SK-MEL-5 (cell line): Measurements from ENCODE around the gene KLHDC7A. TPM values are rescaled to one million over a fixed set of nuclear protein-coding genes. Genes with fewer than 3 reads are reported as not detected.
"Not testable (repeated sequence)": the region's sequence is repeated elsewhere in the genome, so short reads cannot be mapped to it uniquely, and the experiment has no call there.

Experiments
- DNase-seq: peaks from one replicate; pipeline ENCODE4 v3.0.0-alpha.2; 2016; ENCODE audit warnings: low read depth, low spot score
- in situ Hi-C: cut with HindIII; loops from 2 replicates; pipeline ENCODE4 v1.10.0; 2016; ENCODE audit warnings: low sequenced_read_pairs, high pct_unique_total_duplicates, low pct_unique_long_range_greater_than_20kb
- polyA plus RNA-seq, 2 experiments: library from polyadenylated mRNA; depleted of rRNA; stranded (reverse); fragments of >200 nt; gene quantifications; 2 replicates each; pipeline ENCODE4 v1.2.3, GENCODE V29; 2015
- total RNA-seq: library from RNA; depleted of rRNA; stranded (reverse); fragments of >200 nt; shearing (Covaris generic); gene quantifications from 2 replicates; pipeline ENCODE4 v1.2.3, GENCODE V29; 2014; rRNA removed

Gene KLHDC7A
- total RNA-seq = not detected in 2 replicates
- not detected in 2 replicates for polyA plus RNA-seq (2015; cell fraction: cytosol; rRNA removed)
- polyA plus RNA-seq (2015; cell fraction: nucleus; rRNA removed) = not detected in 2 replicates

- in situ Hi-C loops = no loop called here
- DNase-seq = no peak
Observed at GRCh38 chr1:18480315-18481189, at the start of gene KLHDC7A. Gene KLHDC7A, plus strand, starts transcription at chr1:18480930. Its CDS starts 52 bp downstream, at chr1:18480982.

GRCh38 chr1:18434041-18434440, 46.7 kb upstream of the KLHDC7A start:
- DNase-seq = no peak
- in situ Hi-C loops = no loop called here

DNA sequence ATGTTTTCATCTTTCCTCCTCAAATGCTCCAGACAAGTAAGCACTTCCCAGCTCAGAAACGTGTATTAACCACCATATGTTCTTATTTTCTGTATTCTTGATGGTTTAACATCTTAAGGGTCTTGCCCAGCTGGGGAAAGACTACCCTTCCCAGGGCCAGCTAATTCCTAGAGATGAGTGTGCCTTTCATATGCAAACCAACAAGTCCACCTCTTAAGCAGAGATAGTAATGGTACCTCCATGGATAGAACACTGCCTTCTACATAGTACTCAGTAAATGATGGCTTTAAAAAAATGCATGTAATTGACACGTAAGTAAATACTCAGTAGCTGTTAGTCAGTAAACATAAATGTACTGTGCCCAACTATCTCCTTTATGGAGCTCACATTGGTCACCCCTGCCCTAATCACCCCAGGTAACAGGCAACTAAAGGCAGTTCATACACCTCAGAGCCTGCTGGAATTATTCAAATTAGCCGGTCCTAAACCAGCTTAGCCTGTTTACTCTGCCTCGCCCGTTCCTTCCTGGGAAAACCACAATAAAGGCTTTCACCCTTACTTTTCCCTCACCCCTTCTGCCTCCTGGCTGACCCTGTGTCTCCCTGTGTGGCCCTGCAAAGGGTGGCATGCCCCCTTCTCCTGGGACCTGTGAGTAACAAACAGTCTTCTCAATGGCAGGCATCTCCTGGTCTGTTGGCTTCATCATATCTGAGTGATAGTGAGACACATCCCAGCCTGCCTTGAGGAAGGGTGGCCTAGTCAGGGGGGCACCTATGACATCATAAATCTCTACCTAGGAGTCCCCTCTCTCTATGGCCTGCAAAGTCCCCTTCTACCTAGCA, 40.1 kb upstream of the KLHDC7A start:
- no peak for DNase-seq
- in situ Hi-C loops = no loop called here

DNA sequence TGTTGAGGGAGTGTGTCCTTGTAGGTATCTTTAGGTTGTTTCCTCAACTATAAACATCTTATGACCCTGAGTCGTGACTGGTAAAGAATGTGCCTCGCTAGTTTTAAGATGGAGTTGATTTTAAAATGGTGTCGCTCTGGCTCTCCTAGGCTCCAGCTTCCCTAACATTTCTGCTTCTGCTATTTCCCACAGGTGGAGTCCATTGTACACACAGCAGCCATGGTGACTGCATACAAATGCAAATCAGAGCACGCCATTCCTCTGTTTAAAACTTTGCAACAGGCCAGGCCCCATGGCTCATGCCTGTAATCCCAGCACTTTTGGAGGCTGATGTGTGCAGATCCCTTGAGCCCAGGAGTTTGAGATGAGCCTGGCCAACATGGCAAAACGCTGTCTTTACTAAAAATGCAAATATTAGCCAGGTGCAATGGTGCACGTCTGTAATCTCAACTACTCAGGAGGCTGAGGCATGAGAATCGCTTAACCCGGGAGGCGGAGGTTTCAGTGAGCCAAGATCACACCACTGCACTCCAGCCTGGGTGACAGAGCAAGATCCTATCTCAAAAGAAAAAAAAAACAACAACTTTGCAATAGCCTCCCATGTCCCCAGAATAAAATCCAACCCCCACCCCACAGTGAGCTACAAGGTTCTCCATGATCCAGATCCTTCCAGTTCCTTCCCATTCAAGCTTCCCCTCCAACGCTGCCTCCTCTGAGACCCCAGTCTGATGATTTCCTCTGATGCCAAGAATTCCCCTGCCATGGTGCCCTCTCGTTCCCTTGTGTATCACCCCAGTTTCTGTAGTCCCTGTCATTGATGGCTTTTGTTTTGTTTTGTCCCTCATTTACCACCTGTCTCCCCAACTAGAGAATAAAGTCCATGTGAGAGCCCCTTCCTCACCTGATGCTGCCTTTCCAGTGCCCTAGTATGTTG, 36.9 kb upstream of the KLHDC7A start:
- DNase-seq = no peak
- in situ Hi-C loops = no loop called here

- peak; percentile 4 for DNase-seq
- in situ Hi-C loops = no loop called here
Observed at GRCh38 chr1:18444563-18444962, 36.2 kb upstream of the KLHDC7A start.

GRCh38 chr1:18446751-18447150, 34.0 kb upstream of the KLHDC7A start:
- in situ Hi-C loops = no loop called here
- DNase-seq = no peak

DNA sequence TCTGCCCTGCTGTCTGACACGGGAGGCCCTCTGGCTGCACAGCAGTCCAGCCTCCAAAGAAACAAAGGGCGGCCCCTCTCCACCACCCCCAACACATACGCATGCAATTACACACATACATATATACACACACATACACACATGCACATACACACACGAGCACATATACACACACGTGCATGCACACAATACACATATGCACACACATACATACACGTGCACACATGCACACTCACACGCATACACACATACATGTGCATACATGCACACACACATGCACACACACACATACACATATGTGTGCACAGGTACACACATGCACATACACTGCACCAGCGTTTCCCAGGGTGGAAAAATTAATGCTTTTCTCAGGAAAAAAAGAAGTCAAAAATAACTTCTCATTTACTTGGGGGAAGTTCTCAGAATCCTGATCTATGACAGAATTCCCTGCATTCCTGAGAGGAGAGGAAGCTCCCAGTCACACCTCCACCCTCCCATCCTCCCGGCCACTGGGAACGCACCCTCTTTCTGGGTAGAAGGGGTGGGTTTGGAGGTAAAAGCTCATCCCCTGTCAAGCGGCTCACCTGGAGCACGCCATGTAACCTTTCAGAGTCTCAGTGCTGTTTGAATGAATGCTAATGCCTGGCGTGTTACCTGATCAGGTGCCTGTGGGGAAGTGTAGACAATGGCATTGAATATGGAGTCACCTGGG, 33.1 kb upstream of the KLHDC7A start:
- in situ Hi-C loops = no loop called here
- DNase-seq = no peak

- no peak for DNase-seq
- in situ Hi-C loops = no loop called here
Observed at GRCh38 chr1:18448889-18449288, 31.8 kb upstream of the KLHDC7A start.

DNA sequence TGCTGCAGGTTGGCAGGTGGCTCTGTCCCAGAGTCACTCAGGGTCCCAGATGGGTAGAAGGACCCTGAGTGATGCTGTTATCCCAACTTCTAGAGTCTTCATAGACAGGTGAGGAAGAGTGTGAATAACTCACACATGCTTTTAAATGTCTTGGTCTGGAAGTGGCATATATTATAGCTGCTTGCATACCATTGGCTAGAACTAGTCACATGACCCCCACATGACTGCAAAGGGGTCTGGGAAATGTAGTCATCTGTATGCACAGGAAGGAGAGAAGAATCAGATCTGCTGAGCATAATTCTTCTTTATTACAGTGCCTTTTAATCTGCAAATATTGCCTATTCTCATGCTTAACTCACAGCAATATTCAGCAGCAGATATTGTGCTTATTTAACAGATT, 28.2 kb upstream of the KLHDC7A start:
- in situ Hi-C loops = no loop called here

GRCh38 chr1:18458133-18459092, 22.3 kb upstream of the KLHDC7A start:
- in situ Hi-C loops = no loop called here
- DNase-seq = no peak

More for the DNA sequence above, 28.2 kb upstream of the KLHDC7A start:
- DNase-seq = peak; percentile 55

DNA sequence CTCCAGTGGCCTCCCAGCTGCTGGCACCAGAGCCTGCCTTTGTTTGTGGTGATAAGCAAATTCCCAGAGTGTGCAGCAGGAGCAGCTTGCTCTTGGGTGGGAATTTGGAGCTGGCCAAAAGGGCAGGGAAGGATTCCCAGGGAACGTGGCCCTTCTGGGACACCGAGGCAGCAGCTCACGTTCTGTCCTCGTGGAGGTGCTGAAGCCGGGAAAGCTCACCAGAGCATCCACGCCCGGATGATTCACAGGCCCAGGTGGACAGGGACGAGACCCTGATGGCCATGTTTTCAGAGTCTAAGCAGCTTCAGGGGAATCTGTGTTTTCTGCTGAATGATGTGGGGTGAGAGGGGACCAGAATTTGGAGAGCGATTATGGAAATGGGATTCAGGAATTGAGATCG, 19.1 kb upstream of the KLHDC7A start:
- DNase-seq = no peak
- in situ Hi-C loops = no loop called here

DNA sequence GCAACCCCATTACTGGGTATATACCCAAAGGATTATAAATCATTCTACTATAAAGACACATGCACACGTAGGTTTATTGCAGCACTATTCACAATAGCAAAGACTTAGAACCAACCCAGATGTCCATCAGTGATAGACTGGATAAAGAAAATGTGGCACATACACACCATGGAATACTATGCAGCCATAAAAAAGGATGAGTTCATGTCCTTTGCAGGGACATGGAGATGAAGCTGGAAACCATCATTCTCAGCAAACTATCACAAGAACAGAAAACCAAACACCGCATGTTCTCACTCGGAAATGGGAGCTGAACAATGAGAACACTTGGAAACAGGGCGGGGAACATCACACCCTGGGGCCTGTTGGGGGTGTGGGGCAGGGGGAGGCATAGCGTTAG, 18.2 kb upstream of the KLHDC7A start:
- DNase-seq, in situ Hi-C loops: not testable (repeated sequence)

GRCh38 chr1:18463063-18463462, 17.7 kb upstream of the KLHDC7A start:
- DNase-seq = no peak
- in situ Hi-C loops = no loop called here

DNA sequence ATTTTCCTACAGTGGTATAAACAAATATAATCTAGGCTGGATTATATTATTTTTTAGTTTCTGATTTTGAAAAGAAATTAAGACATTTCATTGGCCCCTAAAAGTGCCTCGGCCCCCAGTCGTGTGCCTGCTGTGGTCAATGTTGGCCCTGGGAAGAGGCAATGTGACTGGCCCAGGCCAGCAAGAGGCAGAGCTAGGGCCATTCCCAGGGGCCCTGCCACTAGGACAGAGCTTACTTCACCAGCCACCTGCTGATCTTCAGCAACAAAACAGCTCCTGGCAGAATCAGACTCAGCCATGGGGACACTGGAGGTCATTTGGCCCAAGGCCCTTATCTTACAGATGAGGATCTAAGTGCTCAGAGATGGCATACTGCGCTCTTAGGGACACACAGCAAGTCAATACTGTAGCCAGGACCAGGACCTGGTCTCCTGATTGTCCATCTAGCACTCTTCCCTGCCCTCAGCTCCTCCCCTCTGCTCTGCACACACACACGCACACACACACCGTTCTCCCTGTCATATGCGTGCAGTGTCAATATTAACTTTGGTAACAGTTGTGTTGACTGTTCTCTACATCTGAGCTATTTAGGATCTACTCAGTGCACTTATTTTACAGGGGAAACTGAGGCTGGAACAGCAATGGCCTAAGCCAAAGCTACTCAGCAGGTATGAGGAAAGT, 16.6 kb upstream of the KLHDC7A start:
- in situ Hi-C loops = no loop called here
- no peak for DNase-seq

GRCh38 chr1:18464665-18465050, 16.1 kb upstream of the KLHDC7A start:
- no peak for DNase-seq
- in situ Hi-C loops = no loop called here
